PC-9 (cell line): Measurements from ENCODE around the gene MBP. TPM values are rescaled to one million over a fixed set of nuclear protein-coding genes. Genes with fewer than 3 reads are reported as not detected.

Source experiments
- BruUV-seq: library from RNA; stranded (reverse); fragments of 400-500 nt; replicated peaks from 2 replicates; lab custom pipeline; 2021; lab: Mats Ljungman, UMichigan
- CTCF ChIA-PET: fragments of 300-600 bp; sonication (Branson Sonifier 250); formaldehyde crosslinking; loops from one replicate; lab custom pipeline; 2022; ENCODE audit warnings: antibody characterized with exemption; lab: Charles Lee
- POLR2A ChIA-PET: fragments of 300-600 bp; sonication (Branson Sonifier 250); formaldehyde crosslinking; loops from one replicate; lab custom pipeline; 2022; ENCODE audit warnings: antibody characterized with exemption; ENCODE audit not compliant: unreplicated experiment; lab: Charles Lee
- DNase-seq, 2 experiments: peaks; one replicate each; pipeline versions ENCODE4 v3.0.0 to v3.0.0-alpha.2; 2015 to 2022; ENCODE audit warnings: mixed read lengths in 1 of 2
- H2AFZ ChIP-seq: fragments of 200-600 bp; sonication (generic); 2 replicates; pipeline ENCODE4 v1.8.1; 2017; ENCODE audit warnings: antibody characterized with exemption
- H3F3A ChIP-seq: fragments of 200-600 bp; sonication (generic); 2 replicates; pipeline ENCODE4 v1.8.1; 2017; ENCODE audit warnings: antibody characterized with exemption, mild to moderate bottlenecking, low read depth; ENCODE audit not compliant: insufficient read depth
- H3K27ac ChIP-seq: fragments of 200-600 bp; sonication (generic); 2 replicates; pipeline ENCODE4 v1.6.1; 2016; ENCODE audit warnings: mixed run types
- H3K27me3 ChIP-seq: fragments of 200-600 bp; sonication (generic); 2 replicates; pipeline ENCODE4 v1.6.1; 2016; ENCODE audit warnings: low read depth, mixed run types; ENCODE audit not compliant: insufficient read depth
- H3K36me3 ChIP-seq: fragments of 200-600 bp; sonication (generic); 2 replicates; pipeline ENCODE4 v1.6.1; 2016; ENCODE audit warnings: low read depth, mixed run types
- H3K4me1 ChIP-seq: fragments of 200-600 bp; sonication (generic); replicated peaks from 2 replicates; pipeline ENCODE4 v1.6.1; 2016; ENCODE audit warnings: mixed run types; ENCODE audit not compliant: insufficient read depth
- H3K4me2 ChIP-seq: fragments of 200-600 bp; sonication (generic); 2 replicates; pipeline ENCODE4 v1.6.1; 2017; ENCODE audit warnings: mixed run types
- H3K4me3 ChIP-seq: fragments of 200-600 bp; sonication (generic); 2 replicates; pipeline ENCODE4 v1.6.1; 2016; ENCODE audit warnings: mixed run types
- H3K79me2 ChIP-seq: fragments of 200-600 bp; sonication (generic); 2 replicates; pipeline ENCODE4 v1.6.1; 2017; ENCODE audit warnings: low read depth, mixed run types
- H3K9me2 ChIP-seq: fragments of 200-600 bp; sonication (generic); 2 replicates; pipeline ENCODE4 v1.8.1; 2017; ENCODE audit warnings: mild to moderate bottlenecking; ENCODE audit not compliant: insufficient read depth
- H3K9me3 ChIP-seq: fragments of 200-600 bp; sonication (generic); 2 replicates; pipeline ENCODE4 v1.8.1; 2016; ENCODE audit warnings: low read depth; ENCODE audit not compliant: insufficient read depth
- H4K20me1 ChIP-seq: fragments of 200-600 bp; sonication (generic); 2 replicates; pipeline ENCODE4 v1.8.1; 2017; ENCODE audit not compliant: insufficient read depth
- CTCF ChIP-seq: fragments of 200-600 bp; sonication (generic); conservative IDR thresholded peaks from 2 replicates; pipeline ENCODE4 v1.6.1; 2017; ENCODE audit warnings: mixed run types, antibody characterized with exemption, mild to moderate bottlenecking, moderate library complexity
- EZH2 ChIP-seq: fragments of 200-600 bp; sonication (generic); IDR thresholded peaks from 2 replicates; pipeline ENCODE4 v1.8.0; 2017; ENCODE audit warnings: antibody characterized with exemption, low read depth
- intact Hi-C: fragments of 100-400 bp; cut with micrococcal nuclease; formaldehyde crosslinking; loops from one replicate; pipeline ENCODE4 v1.10.0; 2022; ENCODE audit not compliant: unreplicated experiment
- total RNA-seq: library from RNA; stranded (reverse); gene quantifications from 2 replicates; pipeline ENCODE4 v1.2.3, GENCODE V29; 2021

Gene MBP
- total RNA-seq, 1 experiment from 2014 or later: 37.9 TPM

GRCh38 chr18:77089723-77090285 lies 42.8 kb downstream of the MBP start:
- Histone ChIP-seq H3F3A (peaks cover 55% of the 10 kb centered on the region), H4K20me1 (peaks cover 7% of the 10 kb centered on the region; the same call in 1 of the 2 replicates), H3K9me2 (no peaks in the 10 kb centered on the region), H3K27me3 (no peaks in the 10 kb centered on the region), H3K4me1 (peaks cover 71% of the 10 kb centered on the region), H3K27ac (peak overlapping the region; percentile 95), H3K79me2 (peaks cover 82% of the 10 kb centered on the region), H3K36me3 (peaks cover 12% of the 10 kb centered on the region; the same call in 1 of the 2 replicates), H2AFZ (no peak overlapping the region), H3K4me3 (0 out of 2 replicates have a peak overlapping the region, but pooled peaks have one; percentile 5), H3K9me3 (no peaks in the 10 kb centered on the region), H3K4me2 (peak overlapping the region; percentile 65)
- ChIA-PET POLR2A (interaction anchor here (1.0 kb wide), 2 partner anchors 40 to 43 kb away, joined by 3 to 4 read pairs; no protein-coding TSS in a partner anchor), CTCF (no interaction called here)
- intact Hi-C loops: loop anchor here (1.0 kb wide), 5 partner anchors 11 to 90 kb away; partner anchors contain the start of gene MBP
- DNase-seq: peak in 1 of 2 experiments; percentile 44
- TSS peak; percentile 87 for BruUV-seq
- TF ChIP-seq EZH2 (no peak), CTCF (no peak)

- H2AFZ ChIP-seq: no peak overlapping the region
- DNase-seq: peak; percentile 96 to 99
- no TSS peak for BruUV-seq
- peaks cover 8% of the 10 kb centered on the region; the same call in 1 of the 2 replicates for H3K36me3 ChIP-seq
- peak overlapping the region; percentile 25; the same call in 1 of the 2 replicates for H3K4me3 ChIP-seq
- TF ChIP-seq EZH2 (no peak), CTCF (no peak)
- ChIA-PET CTCF (no interaction called here), POLR2A (interaction anchor here (1.0 kb wide), 2 partner anchors 40 to 44 kb away, joined by 3 to 4 read pairs; no protein-coding TSS in a partner anchor)
- H4K20me1 ChIP-seq: peaks cover 7% of the 10 kb centered on the region; the same call in 1 of the 2 replicates
- H3K4me2 ChIP-seq: peak overlapping the region; percentile 68
- intact Hi-C loops: loop anchor here (1.0 kb wide), 5 partner anchors 12 to 89 kb away; partner anchors contain the start of gene MBP
- H3F3A ChIP-seq: peaks cover 56% of the 10 kb centered on the region
- H3K9me2 ChIP-seq: no peaks in the 10 kb centered on the region
- no peaks in the 10 kb centered on the region for H3K27me3 ChIP-seq
- H3K9me3 ChIP-seq: no peaks in the 10 kb centered on the region
- H3K79me2 ChIP-seq: peaks cover 82% of the 10 kb centered on the region
- peaks cover 71% of the 10 kb centered on the region for H3K4me1 ChIP-seq
- peak overlapping the region; percentile 95 for H3K27ac ChIP-seq
Measured at GRCh38 chr18:77088963-77089722, 43.4 kb downstream of the MBP start.

GRCh38 chr18:77087393-77088141 lies 45.0 kb downstream of the MBP start:
- Histone ChIP-seq H3K9me2 (no peaks in the 10 kb centered on the region), H3K4me2 (peak overlapping the region; percentile 68), H3K9me3 (no peaks in the 10 kb centered on the region), H3K4me1 (peaks cover 64% of the 10 kb centered on the region), H3K4me3 (peak overlapping the region; percentile 54; the same call in 1 of the 2 replicates), H3K36me3 (peaks cover 13% of the 10 kb centered on the region), H3F3A (peaks cover 51% of the 10 kb centered on the region), H4K20me1 (peaks cover 7% of the 10 kb centered on the region), H3K79me2 (peaks cover 83% of the 10 kb centered on the region), H3K27me3 (no peaks in the 10 kb centered on the region), H3K27ac (peak overlapping the region; percentile 95), H2AFZ (no peak overlapping the region)
- BruUV-seq: no TSS peak
- peak; percentile 69 to 76 for DNase-seq
- CTCF ChIA-PET: no interaction called here
- intact Hi-C loops: no loop called here
- no peak for TF ChIP-seq CTCF
- TF ChIP-seq EZH2: no peak
- POLR2A ChIA-PET: no interaction called here
